Fibroblast of the aortic adventitia (primary cell): Measurements from ENCODE around the gene CHRND. TPM values are rescaled to one million over a fixed set of nuclear protein-coding genes. Genes with fewer than 3 reads are reported as not detected.

Experiments used
- DNase-seq: peaks from one replicate; pipeline ENCODE4 v3.0.0-alpha.2; 2010; ENCODE audit warnings: low read depth
- H3K4me3 ChIP-seq: 2 replicates; pipeline ENCODE4 v1.5.1; 2011; ENCODE audit warnings: low read depth, mild to moderate bottlenecking, control low read depth, low read length, moderate library complexity
- CTCF ChIP-seq: IDR thresholded peaks from 2 replicates; pipeline ENCODE4 v1.5.1; 2011; ENCODE audit warnings: mild to moderate bottlenecking, low read length, control low read depth, inconsistent platforms; ENCODE audit not compliant: insufficient read depth
- total RNA-seq: library from RNA; depleted of rRNA; stranded (reverse); fragments of >200 nt; gene quantifications from 2 replicates; pipeline ENCODE4 v1.2.3, GENCODE V29; 2012; ENCODE audit warnings: low replicate concordance

CHRND gene
- total RNA-seq, 1 donor, result not detected

GRCh38 chr2:232504438-232504837 lies 21.5 kb upstream of the CHRND start:
- DNase-seq, result no peak
- TF ChIP-seq CTCF, result no peak
- H3K4me3 ChIP-seq, result no peak overlapping the region

GRCh38 chr2:232505856-232506255 lies 20.1 kb upstream of the CHRND start:
- no peak overlapping the region for H3K4me3 ChIP-seq
- no peak for TF ChIP-seq CTCF
- DNase-seq, result no peak

- no peak overlapping the region for H3K4me3 ChIP-seq
- no peak for TF ChIP-seq CTCF
- DNase-seq, result no peak
These were observed 19.3 kb upstream of the CHRND start for GRCh38 chr2:232506709-232507108.

- TF ChIP-seq CTCF, result no peak
- no peak for DNase-seq
- H3K4me3 ChIP-seq, result no peak overlapping the region
These were observed 17.7 kb upstream of the CHRND start for GRCh38 chr2:232508251-232508650.

- no peak for DNase-seq
- no peak for TF ChIP-seq CTCF
- H3K4me3 ChIP-seq, result no peak overlapping the region
These were observed 14.5 kb upstream of the CHRND start for GRCh38 chr2:232511336-232511890.

- TF ChIP-seq CTCF, result no peak
- DNase-seq, result no peak
- H3K4me3 ChIP-seq, result no peak overlapping the region
These were observed 13.4 kb upstream of the CHRND start for GRCh38 chr2:232512602-232513001.

- DNase-seq, result no peak
- no peak for TF ChIP-seq CTCF
- no peak overlapping the region for H3K4me3 ChIP-seq
These were observed 12.6 kb upstream of the CHRND start for GRCh38 chr2:232513353-232513752.
